Esophagus squamous epithelium (tissue), 5 donors: Measurements from ENCODE around the gene TRIM46. TPM values are rescaled to one million over a fixed set of nuclear protein-coding genes. Genes with fewer than 3 reads are reported as not detected.

Experiments used
- DNase-seq: peaks from one replicate; lab custom pipeline; 2025; lab: John Stamatoyannopoulos, UW
- H3K27ac ChIP-seq, 4 donors: fragments of 200-600 bp; sonication (generic); one replicate each; pipeline ENCODE4 v1.5.1; 2016 to 2019; ENCODE audit warnings: mild to moderate bottlenecking in 1 of 4
- H3K27me3 ChIP-seq, 4 donors: fragments of 200-600 bp; sonication (generic); 1 replicate in 3 of 4; 2 replicates in 1 of 4; pipeline versions ENCODE4 v1.5.1 to v1.6.0; 2017 to 2021; ENCODE audit warnings: antibody characterized with exemption in 1 of 4
- H3K36me3 ChIP-seq, 3 donors: fragments of 200-600 bp; sonication (generic); one replicate each; pipeline ENCODE4 v1.5.1; 2016 to 2019
- H3K4me1 ChIP-seq, 3 donors: fragments of 200-600 bp; sonication (generic); one replicate each; pipeline ENCODE4 v1.5.1; 2017 to 2019
- H3K4me3 ChIP-seq, 4 donors: fragments of 200-600 bp; sonication (generic); 1 replicate in 3 of 4; 2 replicates in 1 of 4; pipeline ENCODE4 v1.5.1; 2016 to 2019; ENCODE audit warnings: mild to moderate bottlenecking in 2 of 4, moderate library complexity in 1 of 4
- H3K9me3 ChIP-seq, 3 donors: fragments of 200-600 bp; sonication (generic); one replicate each; pipeline ENCODE4 v1.5.1; 2016 to 2019
- CTCF ChIP-seq, 6 experiments: fragments of 450-650 bp in 4 of 6; fragments of 200-600 bp in 2 of 6; sonication (generic) in 2 of 6; IDR thresholded peaks; one replicate each; pipeline ENCODE4 v1.5.1; 2016 to 2019; ENCODE audit warnings: antibody characterized with exemption in 6 of 6, mild to moderate bottlenecking in 4 of 6, moderate library complexity in 4 of 6
- POLR2A ChIP-seq, 4 donors: fragments of 450-650 bp; IDR thresholded peaks; one replicate each; pipeline ENCODE4 v1.6.1; 2017; ENCODE audit warnings: antibody characterized with exemption in 4 of 4, mild to moderate bottlenecking in 4 of 4, moderate library complexity in 3 of 4
- WGBS, 2 donors: methylation state at CpG; one replicate each; pipeline ENCODE4 v1.1.5; 2018; 5-methylcytosine and 5-hydroxymethylcytosine counted together
- intact Hi-C: fragments of 100-400 bp; cut with DNase I; formaldehyde crosslinking; loops from one replicate; pipeline ENCODE4 v1.15.0; 2022
- total RNA-seq, 4 donors: library from RNA; depleted of rRNA; stranded (reverse); fragments of >200 nt; gene quantifications; one replicate each; pipeline ENCODE4 v1.1.0, GENCODE V29; 2016
- donor health status: DM: yes; HTN: yes; CAD: no.

TRIM46 gene
- total RNA-seq = under 1 TPM in 3 of 4 donors, not detected in 1; 0.30 to 0.53 (median 0.38) TPM

- no peak for DNase-seq
- WGBS, 2 donors = 1 to 3% methylated on average over 20 to 31 of the region's 38 CpGs
- peak within 1 kb of the TSS; percentile 82 to 96 (median 94) for H3K4me3 ChIP-seq
- H3K36me3 ChIP-seq = peaks cover 0 to 24% (median 13%) of the 10 kb centered on the region in 3 donors
- no peaks in the 10 kb centered on the region for H3K9me3 ChIP-seq
- intact Hi-C loops = no loop called here
- peaks cover 25 to 58% (median 28%) of the 10 kb centered on the region in 3 donors for H3K4me1 ChIP-seq
- H3K27me3 ChIP-seq = peaks cover 0 to 27% (median 0%) of the 10 kb centered on the region in 4 donors
- TF ChIP-seq CTCF (IDR thresholded peaks at IDR 0.05) (peak in 1 of 6 experiments; percentile 0), POLR2A (IDR thresholded peaks at IDR 0.05) (no peak)
- peak within 1 kb of the TSS; percentile 92 to 99 (median 96) for H3K27ac ChIP-seq
Observed at GRCh38 chr1:155173478-155174323, at the start of gene TRIM46. Gene TRIM46, plus strand, starts transcription at chr1:155173849. Its CDS starts 118 bp downstream, at chr1:155173967.

GRCh38 chr1:155124503-155125463, 48.9 kb upstream of the TRIM46 start:
- H3K27ac ChIP-seq = peak overlapping the region; percentile 93 to 100 (median 99)
- peaks cover 24 to 82% (median 53%) of the 10 kb centered on the region in 3 donors for H3K4me1 ChIP-seq
- H3K27me3 ChIP-seq = peaks cover 0 to 22% (median 0%) of the 10 kb centered on the region in 4 donors
- TF ChIP-seq POLR2A (IDR thresholded peaks at IDR 0.05) = no peak
- no peak for TF ChIP-seq CTCF (IDR thresholded peaks at IDR 0.05)
- no peaks in the 10 kb centered on the region for H3K9me3 ChIP-seq
- WGBS, 2 donors = 48% methylated on average over 4 to 9 of the region's 16 CpGs
- H3K4me3 ChIP-seq = no peak overlapping the region
- intact Hi-C loops = no loop called here
- DNase-seq = no peak
- no peaks in the 10 kb centered on the region for H3K36me3 ChIP-seq

GRCh38 chr1:155125511-155125945, 48.1 kb upstream of the TRIM46 start:
- TF ChIP-seq CTCF (IDR thresholded peaks at IDR 0.05) (no peak), POLR2A (IDR thresholded peaks at IDR 0.05) (no peak)
- DNase-seq = no peak
- 21 to 40% methylated on average over 1 to 10 of the region's 11 CpGs for WGBS, 2 donors
- intact Hi-C loops = no loop called here
- no peaks in the 10 kb centered on the region for H3K9me3 ChIP-seq
- H3K4me3 ChIP-seq = peak overlapping the region in 2 of 4 donors; percentile 71 to 75
- peaks cover 0 to under 1% (median 0%) of the 10 kb centered on the region in 3 donors for H3K36me3 ChIP-seq
- peaks cover 0 to 26% (median 0%) of the 10 kb centered on the region in 4 donors for H3K27me3 ChIP-seq
- H3K4me1 ChIP-seq = peaks cover 24 to 82% (median 49%) of the 10 kb centered on the region in 3 donors
- H3K27ac ChIP-seq = peak overlapping the region; percentile 93 to 100 (median 99)

- TF ChIP-seq CTCF (IDR thresholded peaks at IDR 0.05) = no peak
- peak in 1 of 4 donors; percentile 17 for TF ChIP-seq POLR2A (IDR thresholded peaks at IDR 0.05)
- H3K4me3 ChIP-seq = peak overlapping the region; percentile 71 to 87 (median 75)
- H3K9me3 ChIP-seq = no peaks in the 10 kb centered on the region
- peaks cover 0 to 26% (median 0%) of the 10 kb centered on the region in 4 donors for H3K27me3 ChIP-seq
- intact Hi-C loops = no loop called here
- H3K4me1 ChIP-seq = peaks cover 24 to 82% (median 46%) of the 10 kb centered on the region in 3 donors
- H3K27ac ChIP-seq = peak overlapping the region; percentile 93 to 100 (median 99)
- 26% methylated on average over 4 of the region's 53 CpGs; no CpG with 5 or more reads in 1 of the 2 donors for WGBS, 2 donors
- no peak for DNase-seq
- peaks cover 0 to 6% (median 3%) of the 10 kb centered on the region in 3 donors for H3K36me3 ChIP-seq
Observed at GRCh38 chr1:155125946-155126555, 47.6 kb upstream of the TRIM46 start.
